ENCODE data around the gene LRRC3B.

The LRRC3B gene

DNA sequence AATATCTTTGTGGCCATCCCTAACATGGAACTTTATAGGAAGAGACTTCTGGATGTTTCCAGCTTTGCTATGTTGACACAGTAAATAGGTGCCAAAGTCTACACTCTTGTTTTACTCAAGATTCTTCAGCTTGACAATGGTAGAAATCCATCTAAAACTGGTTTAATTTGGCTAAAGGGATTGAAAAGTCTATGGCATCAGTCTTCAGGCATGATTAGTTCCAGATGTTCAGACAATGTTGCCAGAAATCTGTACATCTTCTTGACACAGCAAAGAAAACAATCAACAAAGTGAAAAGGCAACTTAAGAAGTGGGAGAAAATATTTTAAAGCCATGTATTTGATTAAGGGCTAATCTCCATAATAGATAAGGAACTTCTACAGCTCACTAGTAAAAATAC lies 130.5 kb downstream of the LRRC3B start:
- Mint-ChIP-seq H3K36me3 (ENCODE audit: insufficient read depth) (no peaks in the 10 kb centered on the region), H3K4me3 (no peak overlapping the region), H3K4me1 (ENCODE audit: low read depth in 2 of 2) (no peaks in the 10 kb centered on the region), H3K27ac (no peak overlapping the region), H3K27me3 (no peaks in the 10 kb centered on the region), H3K9me3 (peaks cover 11 to 20% of the 10 kb centered on the region in 2 donors)
- no peak for ATAC-seq (replicated peaks)
- DNase-seq, result no peak

DNA sequence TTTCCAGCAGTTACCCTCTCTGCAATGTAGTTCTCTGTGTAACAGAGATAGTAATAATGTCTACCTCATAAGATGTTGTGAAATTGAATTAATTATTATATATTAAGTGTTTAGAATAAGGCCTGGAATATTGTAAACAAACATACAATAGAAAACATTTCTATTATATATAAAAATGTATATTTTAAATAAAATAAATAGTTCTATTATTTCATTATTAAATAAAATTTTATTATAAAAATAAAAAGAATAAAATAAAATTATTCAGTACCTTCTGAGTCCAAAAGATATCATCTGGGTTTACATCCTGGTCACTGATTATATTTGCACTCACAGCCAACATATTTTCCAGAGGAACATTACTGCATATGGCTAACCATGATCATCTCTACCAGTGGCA lies 135.4 kb downstream of the LRRC3B start:
- Mint-ChIP-seq H3K4me3 (no peak overlapping the region), H3K27me3 (no peaks in the 10 kb centered on the region), H3K27ac (no peak overlapping the region), H3K36me3 (ENCODE audit: insufficient read depth) (no peaks in the 10 kb centered on the region), H3K4me1 (ENCODE audit: low read depth in 2 of 2) (no peaks in the 10 kb centered on the region), H3K9me3 (peaks cover 8 to 12% of the 10 kb centered on the region in 2 donors)
- DNase-seq, result no peak
- no peak for ATAC-seq (replicated peaks)

Data from effector memory CD8-positive, alpha-beta T cell (primary cell).